SK-N-SH (cell line): ENCODE data around the gene RRP1B.

Experiments
- CHD2 ChIP-seq: fragments of 150-350 bp; IDR thresholded peaks from 2 replicates; pipeline ENCODE4 v1.6.1; 2018; ENCODE audit warnings: low read length; ENCODE audit not compliant: partially characterized antibody
- FOXJ3 ChIP-seq: sonication (generic); formaldehyde crosslinking; IDR thresholded peaks from 2 replicates; pipeline ENCODE4 v1.5.1; 2020; ENCODE audit warnings: mild to moderate bottlenecking, missing genetic modification reagents
- GATA2 ChIP-seq: sonication (generic); formaldehyde crosslinking; IDR thresholded peaks from 2 replicates; pipeline ENCODE4 v1.5.0; 2020; ENCODE audit warnings: mild to moderate bottlenecking, missing genetic modification reagents
- NFIC ChIP-seq: IDR thresholded peaks from 2 replicates; pipeline ENCODE4 v1.4.0; 2012; ENCODE audit warnings: borderline replicate concordance
- POLR2AphosphoS5 ChIP-seq: IDR thresholded peaks from 2 replicates; pipeline ENCODE4 v1.6.1; 2012; ENCODE audit warnings: low read depth, low read length
- SMC3 ChIP-seq: IDR thresholded peaks from 2 replicates; pipeline ENCODE4 v1.6.1; 2012; ENCODE audit warnings: low read depth, low read length, improper control_type of control experiment
- TAF1 ChIP-seq: IDR thresholded peaks from 2 replicates; pipeline ENCODE4 v1.6.1; 2012; ENCODE audit warnings: low read depth, mild to moderate bottlenecking, low read length, moderate library complexity, borderline replicate concordance
- TEAD4 ChIP-seq: IDR thresholded peaks from 2 replicates; pipeline ENCODE4 v1.4.0; 2012; ENCODE audit warnings: mild to moderate bottlenecking, borderline replicate concordance; ENCODE audit not compliant: insufficient read depth
- TF ChIP-seq, protein P1 (sequence below): fragments of 200-600 bp; sonication (generic); IDR thresholded peaks from 2 replicates; pipeline ENCODE4 v1.6.1; 2017; ENCODE audit warnings: antibody characterized with exemption, mild to moderate bottlenecking, moderate library complexity
- TF ChIP-seq, protein P2 (sequence below): fragments of 150-350 bp; IDR thresholded peaks from 2 replicates; pipeline ENCODE4 v1.6.1; 2017; ENCODE audit warnings: antibody characterized with exemption, low read length, low read depth, borderline replicate concordance
- TF ChIP-seq, protein P3 (sequence below): IDR thresholded peaks from 2 replicates; pipeline ENCODE4 v1.4.0; 2012; ENCODE audit warnings: low read depth
- TF ChIP-seq, protein P4 (sequence below): IDR thresholded peaks from 2 replicates; pipeline ENCODE4 v1.6.1; 2012; ENCODE audit warnings: mild to moderate bottlenecking, low read depth, low read length, moderate library complexity

DNA sequence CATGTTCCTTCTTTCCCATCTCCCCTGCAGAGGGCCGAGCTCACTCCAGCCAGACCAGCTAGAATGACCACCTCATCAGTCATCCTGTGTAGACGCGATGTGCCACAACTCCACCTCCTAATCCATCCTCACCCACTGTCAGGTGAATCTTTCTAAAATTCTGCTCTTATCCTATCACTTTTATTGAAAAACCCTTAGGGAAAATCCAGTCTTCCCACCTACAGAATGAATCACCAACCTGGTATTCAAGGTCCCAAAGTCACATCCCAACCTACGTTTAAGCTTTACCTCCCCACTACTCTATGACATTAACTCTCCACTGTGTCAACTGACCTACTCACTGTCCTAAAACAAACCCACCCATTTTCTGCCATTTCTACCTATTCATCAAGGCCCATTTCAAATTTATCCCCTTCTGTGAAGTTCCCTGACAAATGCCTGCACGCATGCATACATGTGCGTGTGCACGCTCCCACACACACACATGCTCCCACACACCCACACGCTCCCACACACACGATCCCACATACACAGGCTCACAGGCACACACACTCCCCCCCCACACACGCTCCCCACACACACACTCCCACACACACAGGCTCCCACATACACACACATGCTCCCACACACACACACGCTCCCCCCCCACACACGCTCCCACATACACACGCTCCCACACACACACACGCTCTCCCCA is 27.8 kb upstream of the RRP1B start:
- no peak for TF ChIP-seq POLR2AphosphoS5
- TF ChIP-seq, protein P1, sequence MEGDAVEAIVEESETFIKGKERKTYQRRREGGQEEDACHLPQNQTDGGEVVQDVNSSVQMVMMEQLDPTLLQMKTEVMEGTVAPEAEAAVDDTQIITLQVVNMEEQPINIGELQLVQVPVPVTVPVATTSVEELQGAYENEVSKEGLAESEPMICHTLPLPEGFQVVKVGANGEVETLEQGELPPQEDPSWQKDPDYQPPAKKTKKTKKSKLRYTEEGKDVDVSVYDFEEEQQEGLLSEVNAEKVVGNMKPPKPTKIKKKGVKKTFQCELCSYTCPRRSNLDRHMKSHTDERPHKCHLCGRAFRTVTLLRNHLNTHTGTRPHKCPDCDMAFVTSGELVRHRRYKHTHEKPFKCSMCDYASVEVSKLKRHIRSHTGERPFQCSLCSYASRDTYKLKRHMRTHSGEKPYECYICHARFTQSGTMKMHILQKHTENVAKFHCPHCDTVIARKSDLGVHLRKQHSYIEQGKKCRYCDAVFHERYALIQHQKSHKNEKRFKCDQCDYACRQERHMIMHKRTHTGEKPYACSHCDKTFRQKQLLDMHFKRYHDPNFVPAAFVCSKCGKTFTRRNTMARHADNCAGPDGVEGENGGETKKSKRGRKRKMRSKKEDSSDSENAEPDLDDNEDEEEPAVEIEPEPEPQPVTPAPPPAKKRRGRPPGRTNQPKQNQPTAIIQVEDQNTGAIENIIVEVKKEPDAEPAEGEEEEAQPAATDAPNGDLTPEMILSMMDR: no peak
- TF ChIP-seq TAF1: no peak
- no peak for TF ChIP-seq GATA2 (CRISPR knock-in tag)
- TF ChIP-seq TEAD4: no peak
- TF ChIP-seq, protein P2, sequence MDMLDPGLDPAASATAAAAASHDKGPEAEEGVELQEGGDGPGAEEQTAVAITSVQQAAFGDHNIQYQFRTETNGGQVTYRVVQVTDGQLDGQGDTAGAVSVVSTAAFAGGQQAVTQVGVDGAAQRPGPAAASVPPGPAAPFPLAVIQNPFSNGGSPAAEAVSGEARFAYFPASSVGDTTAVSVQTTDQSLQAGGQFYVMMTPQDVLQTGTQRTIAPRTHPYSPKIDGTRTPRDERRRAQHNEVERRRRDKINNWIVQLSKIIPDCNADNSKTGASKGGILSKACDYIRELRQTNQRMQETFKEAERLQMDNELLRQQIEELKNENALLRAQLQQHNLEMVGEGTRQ: no peak
- no peak for TF ChIP-seq SMC3
- TF ChIP-seq FOXJ3 (CRISPR knock-in tag): no peak
- TF ChIP-seq, protein P3, sequence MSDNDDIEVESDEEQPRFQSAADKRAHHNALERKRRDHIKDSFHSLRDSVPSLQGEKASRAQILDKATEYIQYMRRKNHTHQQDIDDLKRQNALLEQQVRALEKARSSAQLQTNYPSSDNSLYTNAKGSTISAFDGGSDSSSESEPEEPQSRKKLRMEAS: no peak
- no peak for TF ChIP-seq CHD2
- TF ChIP-seq, protein P4, sequence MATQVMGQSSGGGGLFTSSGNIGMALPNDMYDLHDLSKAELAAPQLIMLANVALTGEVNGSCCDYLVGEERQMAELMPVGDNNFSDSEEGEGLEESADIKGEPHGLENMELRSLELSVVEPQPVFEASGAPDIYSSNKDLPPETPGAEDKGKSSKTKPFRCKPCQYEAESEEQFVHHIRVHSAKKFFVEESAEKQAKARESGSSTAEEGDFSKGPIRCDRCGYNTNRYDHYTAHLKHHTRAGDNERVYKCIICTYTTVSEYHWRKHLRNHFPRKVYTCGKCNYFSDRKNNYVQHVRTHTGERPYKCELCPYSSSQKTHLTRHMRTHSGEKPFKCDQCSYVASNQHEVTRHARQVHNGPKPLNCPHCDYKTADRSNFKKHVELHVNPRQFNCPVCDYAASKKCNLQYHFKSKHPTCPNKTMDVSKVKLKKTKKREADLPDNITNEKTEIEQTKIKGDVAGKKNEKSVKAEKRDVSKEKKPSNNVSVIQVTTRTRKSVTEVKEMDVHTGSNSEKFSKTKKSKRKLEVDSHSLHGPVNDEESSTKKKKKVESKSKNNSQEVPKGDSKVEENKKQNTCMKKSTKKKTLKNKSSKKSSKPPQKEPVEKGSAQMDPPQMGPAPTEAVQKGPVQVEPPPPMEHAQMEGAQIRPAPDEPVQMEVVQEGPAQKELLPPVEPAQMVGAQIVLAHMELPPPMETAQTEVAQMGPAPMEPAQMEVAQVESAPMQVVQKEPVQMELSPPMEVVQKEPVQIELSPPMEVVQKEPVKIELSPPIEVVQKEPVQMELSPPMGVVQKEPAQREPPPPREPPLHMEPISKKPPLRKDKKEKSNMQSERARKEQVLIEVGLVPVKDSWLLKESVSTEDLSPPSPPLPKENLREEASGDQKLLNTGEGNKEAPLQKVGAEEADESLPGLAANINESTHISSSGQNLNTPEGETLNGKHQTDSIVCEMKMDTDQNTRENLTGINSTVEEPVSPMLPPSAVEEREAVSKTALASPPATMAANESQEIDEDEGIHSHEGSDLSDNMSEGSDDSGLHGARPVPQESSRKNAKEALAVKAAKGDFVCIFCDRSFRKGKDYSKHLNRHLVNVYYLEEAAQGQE: no peak
- no peak for TF ChIP-seq NFIC
